H9 (cell line): ENCODE results near the gene PAGE4. TPM values are rescaled to one million over a fixed set of nuclear protein-coding genes. Genes with fewer than 3 reads are reported as not detected.
A peak's percentile ranks its signal among the peaks of the same experiment; 100 is the strongest.

Source experiments
- DNase-seq: peaks from one replicate; pipeline ENCODE4 v3.0.0-alpha.2; 2017
- H2AFZ ChIP-seq: one replicate; pipeline ENCODE4 v1.6.1; 2013; ENCODE audit warnings: mild to moderate bottlenecking, low read length, control low read depth, moderate library complexity
- H2AK5ac ChIP-seq: 2 replicates; pipeline ENCODE4 v1.6.1; 2013; ENCODE audit warnings: low read length, control low read depth, mixed read lengths; ENCODE audit not compliant: insufficient read length
- H2BK120ac ChIP-seq: one replicate; pipeline ENCODE4 v1.6.1; 2013; ENCODE audit warnings: low read depth, mild to moderate bottlenecking, low read length, control low read depth, inconsistent platforms; ENCODE audit not compliant: poor library complexity, severe bottlenecking
- H2BK12ac ChIP-seq: 2 replicates; pipeline ENCODE4 v1.6.1; 2013; ENCODE audit warnings: low read length, control low read depth, mixed read lengths, low read depth; ENCODE audit not compliant: insufficient read length
- H2BK15ac ChIP-seq: 2 replicates; pipeline ENCODE4 v1.6.1; 2013; ENCODE audit warnings: low read depth, low read length, control low read depth
- H2BK20ac ChIP-seq: one replicate; pipeline ENCODE4 v1.6.1; 2013; ENCODE audit warnings: low read depth, mild to moderate bottlenecking, low read length, control low read depth, inconsistent platforms; ENCODE audit not compliant: poor library complexity, severe bottlenecking
- H2BK5ac ChIP-seq: 2 replicates; pipeline ENCODE4 v1.6.1; 2013; ENCODE audit warnings: low read length, control low read depth, mixed read lengths; ENCODE audit not compliant: insufficient read length
- H3K14ac ChIP-seq: 2 replicates; pipeline ENCODE4 v1.6.1; 2013; ENCODE audit warnings: low read length, control low read depth; ENCODE audit not compliant: insufficient read depth
- H3K18ac ChIP-seq: 2 replicates; pipeline ENCODE4 v1.6.1; 2013; ENCODE audit warnings: low read depth, mild to moderate bottlenecking, mixed read lengths, low read length, control low read depth; ENCODE audit not compliant: insufficient read length
- H3K23ac ChIP-seq: 2 replicates; pipeline ENCODE4 v1.6.1; 2013; ENCODE audit warnings: low read length, control low read depth, mixed read lengths, low read depth; ENCODE audit not compliant: insufficient read length
- H3K23me2 ChIP-seq: 2 replicates; pipeline ENCODE4 v1.6.1; 2013; ENCODE audit warnings: low read depth, mild to moderate bottlenecking, mixed read lengths, low read length, control low read depth; ENCODE audit not compliant: insufficient read length, poor library complexity, severe bottlenecking
- H3K27ac ChIP-seq: 2 replicates; pipeline ENCODE4 v1.5.1; 2013; ENCODE audit warnings: low read length, control low read depth, mixed read lengths, low read depth; ENCODE audit not compliant: insufficient read length
- H3K27me3 ChIP-seq: 2 replicates; pipeline ENCODE4 v1.6.1; 2013; ENCODE audit warnings: low read length, control low read depth, inconsistent platforms; ENCODE audit not compliant: insufficient read depth
- H3K4ac ChIP-seq: 2 replicates; pipeline ENCODE4 v1.6.1; 2013; ENCODE audit warnings: low read depth, mild to moderate bottlenecking, control low read depth, inconsistent platforms, low read length, moderate library complexity
- H3K4me1 ChIP-seq: 2 replicates; pipeline ENCODE4 v1.6.1; 2013; ENCODE audit warnings: low read length, control low read depth, inconsistent platforms; ENCODE audit not compliant: insufficient read depth
- H3K4me2 ChIP-seq: 2 replicates; pipeline ENCODE4 v1.6.1; 2013; ENCODE audit warnings: low read length, control low read depth, mixed read lengths; ENCODE audit not compliant: insufficient read length, insufficient read depth
- H3K56ac ChIP-seq: 2 replicates; pipeline ENCODE4 v1.6.1; 2013; ENCODE audit warnings: low read depth, mild to moderate bottlenecking, mixed read lengths, low read length, control low read depth; ENCODE audit not compliant: insufficient read length
- H3K79me1 ChIP-seq: 2 replicates; pipeline ENCODE4 v1.6.1; 2013; ENCODE audit warnings: low read depth, mild to moderate bottlenecking, moderate library complexity, low read length, control low read depth, inconsistent platforms; ENCODE audit not compliant: insufficient read depth, poor library complexity, severe bottlenecking
- H3K79me2 ChIP-seq: 2 replicates; pipeline ENCODE4 v1.6.1; 2013; ENCODE audit warnings: low read length, control low read depth, inconsistent platforms; ENCODE audit not compliant: insufficient read depth
- H3K9ac ChIP-seq: 2 replicates; pipeline ENCODE4 v1.6.1; 2013; ENCODE audit warnings: low read length, control low read depth, mixed read lengths; ENCODE audit not compliant: insufficient read length; ENCODE audit errors: extremely low read depth
- H3K9me3 ChIP-seq: one replicate; pipeline ENCODE4 v1.6.1; 2013; ENCODE audit warnings: low read depth, low read length, inconsistent platforms; ENCODE audit not compliant: control insufficient read depth
- H3T11ph ChIP-seq: one replicate; pipeline ENCODE4 v1.6.1; 2013; ENCODE audit warnings: mild to moderate bottlenecking, low read length, control low read depth, inconsistent platforms
- H4K20me1 ChIP-seq: one replicate; pipeline ENCODE4 v1.6.1; 2013; ENCODE audit not compliant: control insufficient read depth, insufficient read length, insufficient read depth
- H4K5ac ChIP-seq: 2 replicates; pipeline ENCODE4 v1.6.1; 2013; ENCODE audit warnings: low read depth, mild to moderate bottlenecking, mixed read lengths, low read length, control low read depth; ENCODE audit not compliant: insufficient read length
- H4K8ac ChIP-seq: replicated peaks from 2 replicates; pipeline ENCODE4 v1.6.1; 2013; ENCODE audit warnings: low read length, control low read depth, mixed read lengths, low read depth; ENCODE audit not compliant: insufficient read length
- H4K91ac ChIP-seq: 2 replicates; pipeline ENCODE4 v1.6.1; 2013; ENCODE audit warnings: low read depth, mild to moderate bottlenecking, moderate library complexity, mixed read lengths, low read length, control low read depth; ENCODE audit not compliant: insufficient read length
- H3K27ac Mint-ChIP-seq, 3 experiments: 2 replicates in 2 of 3; 3 replicates in 1 of 3; pipeline ENCODE4 v1.8.0; 2020 to 2021; ENCODE audit warnings: mixed read lengths in 3 of 3, mild to moderate bottlenecking in 1 of 3, moderate library complexity in 1 of 3
- H3K27me3 Mint-ChIP-seq: 2 replicates; pipeline ENCODE4 v1.8.0; 2021; ENCODE audit warnings: low read depth, mild to moderate bottlenecking, moderate library complexity, mixed read lengths
- H3K36me3 Mint-ChIP-seq, 3 experiments: 2 replicates in 2 of 3; 3 replicates in 1 of 3; pipeline ENCODE4 v1.8.0; 2020 to 2021; ENCODE audit warnings: low read depth in 3 of 3, mixed read lengths in 3 of 3; ENCODE audit not compliant: insufficient read depth in 1 of 3
- H3K4me1 Mint-ChIP-seq, 2 experiments: 2 replicates each; pipeline ENCODE4 v1.8.0; 2020; ENCODE audit warnings: mixed read lengths in 2 of 2
- H3K4me3 Mint-ChIP-seq, 2 experiments: 2 replicates in 1 of 2; 3 replicates in 1 of 2; pipeline ENCODE4 v1.8.0; 2020 to 2021; ENCODE audit warnings: mild to moderate bottlenecking in 2 of 2, mixed read lengths in 2 of 2, moderate library complexity in 1 of 2
- H3K9me3 Mint-ChIP-seq, 2 experiments: 2 replicates in 1 of 2; 3 replicates in 1 of 2; pipeline ENCODE4 v1.8.0; 2020; ENCODE audit warnings: mild to moderate bottlenecking in 2 of 2, mixed read lengths in 2 of 2, moderate library complexity in 1 of 2
- CTCF ChIP-seq: fragments of 200-600 bp; sonication (generic); conservative IDR thresholded peaks from 3 replicates; pipeline ENCODE4 v1.8.0; 2021; ENCODE audit warnings: antibody characterized with exemption, mild to moderate bottlenecking
- WGBS: extraction: QIAGEN DNeasy Blood & Tissue Kit; methylation state at CpG from one replicate; pipeline ENCODE4 v1.1.7; 2013; ENCODE audit warnings: missing lambda C conversion rate, low lambda C conversion rate, mixed read lengths; ENCODE audit not compliant: insufficient read length; ENCODE audit errors: extremely low coverage; 5-methylcytosine and 5-hydroxymethylcytosine counted together
- total RNA-seq: library from RNA; stranded (reverse); gene quantifications from 2 replicates; pipeline ENCODE4 v1.2.1, GENCODE V29; 2021

The PAGE4 gene
- total RNA-seq, 1 experiment from 2014 or later: 0.57 TPM

GRCh38 chrX:49880668-49881067 lies 51.6 kb downstream of the PAGE4 start:
- Histone ChIP-seq H2BK12ac (no peak overlapping the region), H3K27ac (no peak overlapping the region), H2AK5ac (no peak overlapping the region), H3K4me1 (0 out of 2 replicates have a peak, but pooled peaks cover 3% of the 10 kb centered on the region), H3K9me3 (peaks cover 19% of the 10 kb centered on the region), H2BK20ac (no peak overlapping the region), H4K20me1 (no peaks in the 10 kb centered on the region), H3K56ac (no peak overlapping the region), H2BK120ac (no peak overlapping the region), H3K14ac (no peak overlapping the region), H3K79me1 (no peaks in the 10 kb centered on the region), H2BK5ac (no peak overlapping the region), H3K4ac (no peak overlapping the region), H2AFZ (no peak overlapping the region), H2BK15ac (no peak overlapping the region), H3K23me2 (peaks cover 6% of the 10 kb centered on the region), H3T11ph (no peak overlapping the region), H4K91ac (no peak overlapping the region), H3K79me2 (no peaks in the 10 kb centered on the region), H3K18ac (no peak overlapping the region), H3K9ac (no peak overlapping the region), H3K27me3 (no peaks in the 10 kb centered on the region; the same call in 1 of the 2 replicates), H3K4me2 (no peak overlapping the region), H3K23ac (no peak overlapping the region), H4K5ac (no peak overlapping the region), H4K8ac (no peak overlapping the region)
- WGBS: no CpG with 5 or more reads among the region's 12 CpGs
- peaks cover 18% of the 10 kb centered on the region for H3K27me3 Mint-ChIP-seq
- peaks cover 60 to 70% of the 10 kb centered on the region in 2 experiments for H3K9me3 Mint-ChIP-seq
- peaks cover 10% of the 10 kb centered on the region in 2 experiments for H3K4me1 Mint-ChIP-seq
- H3K36me3 Mint-ChIP-seq: peaks cover 11 to 21% (median 15%) of the 10 kb centered on the region in 3 experiments
- no peak overlapping the region for H3K27ac Mint-ChIP-seq
- DNase-seq: no peak
- TF ChIP-seq CTCF: no peak
- peak overlapping the region; percentile 72 to 85; a peak in 4 of 5 replicates for H3K4me3 Mint-ChIP-seq

Other genes with a start within 250 kb of the PAGE4 start
- gene GAGE12H, start 249.4 kb upstream of the PAGE4 start, total RNA-seq: not detected in 2 replicates
- not detected in 2 replicates for gene GAGE2A, start 239.8 kb upstream of the PAGE4 start, total RNA-seq
- not detected in 2 replicates for gene GAGE1, start 230.3 kb upstream of the PAGE4 start, total RNA-seq
- not detected in 2 replicates for gene PAGE1, start 133.3 kb upstream of the PAGE4 start, total RNA-seq
- gene USP27X, start 50.2 kb downstream of the PAGE4 start, total RNA-seq: 5.7 and 6.3 TPM in 2 replicates
- 5.9 and 7.5 TPM in 2 replicates for gene CLCN5, start 93.3 kb downstream of the PAGE4 start, total RNA-seq